Measurements from ENCODE around the gene TCTN1. TPM values are rescaled to one million over a fixed set of nuclear protein-coding genes. Genes with fewer than 3 reads are reported as not detected.
A peak's percentile ranks its signal among the peaks of the same experiment; 100 is the strongest.

Gene TCTN1
- total and polyA plus RNA-seq, 2 donors (not counting 3 experiments of a cell fraction or from before 2014, with no cell fraction given): 21.1 to 23.3 TPM

- ChIA-PET POLR2A (no interaction called here), CTCF (interaction anchor here (1.5 kb wide), 1 partner anchor 18 kb away, joined by 4 read pairs; no protein-coding TSS in a partner anchor)
- peak overlapping the region; percentile 39 for H2AFZ ChIP-seq (ENCODE audit: low read depth, low read length)
- no peaks in the 10 kb centered on the region for H3K27me3 ChIP-seq (ENCODE audit: control insufficient read depth in 2 of 2, insufficient read depth in 2 of 2, low read length in 2 of 2)
- FAIRE-seq: no peak
- H4K20me1 ChIP-seq (replicated peaks; ENCODE audit: control insufficient read depth, extremely low read depth, insufficient read depth, low read length): no peaks in the 10 kb centered on the region
- H3K79me2 ChIP-seq (ENCODE audit: control insufficient read depth, insufficient read depth, low read length): peaks cover 51% of the 10 kb centered on the region
- H3K9ac ChIP-seq (replicated peaks; ENCODE audit: extremely low read depth, insufficient read depth, low read length): peak overlapping the region; percentile 77
- no peaks in the 10 kb centered on the region for H3K36me3 ChIP-seq (ENCODE audit: control insufficient read depth in 2 of 2, extremely low read depth in 1 of 2, insufficient read depth in 2 of 2, low read length in 2 of 2)
- H3K4me3 ChIP-seq (replicated peaks in 1 of 3; ENCODE audit: insufficient read depth in 1 of 3, low read depth in 1 of 3, low read length in 3 of 3): peak overlapping the region; percentile 77 to 91 (median 84)
- peak overlapping the region; percentile 7 for H3K27ac ChIP-seq (ENCODE audit: insufficient read depth, low read depth, low read length)
- TF ChIP-seq CTCF (IDR thresholded peaks at IDR 0.05; ENCODE audit: extremely low read depth in 1 of 2, insufficient read depth in 1 of 2, low read depth in 1 of 2, low read length in 2 of 2) (no peak), JUN (IDR thresholded peaks at IDR 0.05; ENCODE audit: borderline replicate concordance, insufficient read depth, insufficient read length, low read depth) (no peak), FOS (IDR thresholded peaks at IDR 0.05; ENCODE audit: borderline replicate concordance, insufficient read depth, low read length) (no peak)
- peak overlapping the region; percentile 97 for H3K4me2 ChIP-seq (ENCODE audit: insufficient read depth, low read length)
- peaks cover 37% of the 10 kb centered on the region for H3K4me1 ChIP-seq (ENCODE audit: control insufficient read depth, extremely low read depth, insufficient read depth, low read length)
- intact Hi-C loops (cut with micrococcal nuclease): loop anchor here (1.0 to 5.0 kb wide), 4 partner anchors 36 to 116 kb away; partner anchors contain the start of genes FAM216A, GPN3, RAD9B and VPS29
- BruUV-seq (replicated peaks): no TSS peak
- no peaks in the 10 kb centered on the region for H3K9me1 ChIP-seq (replicated peaks; ENCODE audit: control insufficient read depth, extremely low read depth, insufficient read depth, low read length)
- dilution Hi-C loops (cut with MboI; ENCODE audit: extremely low pct_ligation_motif_present, low sequenced_read_pairs): no loop called here
- DNase-seq (ENCODE audit: low read depth, low spot score): peak; percentile 70
- H3K9me3 ChIP-seq (replicated peaks; ENCODE audit: control insufficient read depth, insufficient read depth, low read length): no peaks in the 10 kb centered on the region
Measured at GRCh38 chr12:110582276-110583136, 31.4 kb upstream of the TCTN1 start.
